H54 (cell line): ENCODE measurements around the gene TGFBI.

Experiments
- DNase-seq: peaks from one replicate; pipeline ENCODE4 v3.0.0; 2011; ENCODE audit warnings: low spot score, mixed read lengths; ENCODE audit not compliant: insufficient read length
- FAIRE-seq: peaks from 3 replicates; lab custom pipeline; 2011; peaks lifted over from hg19 to GRCh38; lab: Jason Lieb, UNC
- POLR2A ChIP-seq: IDR thresholded peaks from 2 replicates; pipeline ENCODE4 v1.6.1; 2011; ENCODE audit warnings: low read depth, mild to moderate bottlenecking, low read length

TGFBI gene

GRCh38 chr5:136012041-136012804, 16.6 kb upstream of the TGFBI start:
- no peak for TF ChIP-seq POLR2A
- FAIRE-seq = no peak
- DNase-seq = no peak

- DNase-seq = no peak
- TF ChIP-seq POLR2A = no peak
- FAIRE-seq = no peak
These were observed 15.2 kb upstream of the TGFBI start for GRCh38 chr5:136013559-136013958.

GRCh38 chr5:136014049-136015002, 14.5 kb upstream of the TGFBI start:
- FAIRE-seq (no peak), DNase-seq (no peak)
- TF ChIP-seq POLR2A = no peak

DNA sequence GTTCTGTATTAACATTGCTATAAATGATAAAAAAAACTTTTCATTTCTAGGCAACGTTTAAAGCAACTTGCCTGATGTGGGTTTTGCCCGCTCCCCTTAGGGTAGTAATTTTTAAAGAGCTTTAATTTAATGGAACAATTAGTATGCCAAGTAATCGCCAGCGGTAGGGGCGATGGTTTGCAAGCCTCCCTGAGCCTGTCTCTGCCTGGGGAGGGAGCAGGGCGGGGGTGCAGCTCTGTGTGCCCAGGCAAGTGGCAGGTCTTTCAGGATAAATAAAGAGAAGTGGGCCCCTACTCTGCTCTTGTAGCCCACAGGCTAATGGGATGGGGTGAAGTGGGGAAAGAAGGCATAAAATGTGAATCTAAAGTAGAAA, 13.8 kb upstream of the TGFBI start:
- DNase-seq (no peak), FAIRE-seq (no peak)

GRCh38 chr5:136015966-136016650, 12.7 kb upstream of the TGFBI start:
- DNase-seq (no peak), FAIRE-seq (no peak)
- TF ChIP-seq POLR2A = no peak

More for the DNA sequence above, 13.8 kb upstream of the TGFBI start:
- no peak for TF ChIP-seq POLR2A

DNA sequence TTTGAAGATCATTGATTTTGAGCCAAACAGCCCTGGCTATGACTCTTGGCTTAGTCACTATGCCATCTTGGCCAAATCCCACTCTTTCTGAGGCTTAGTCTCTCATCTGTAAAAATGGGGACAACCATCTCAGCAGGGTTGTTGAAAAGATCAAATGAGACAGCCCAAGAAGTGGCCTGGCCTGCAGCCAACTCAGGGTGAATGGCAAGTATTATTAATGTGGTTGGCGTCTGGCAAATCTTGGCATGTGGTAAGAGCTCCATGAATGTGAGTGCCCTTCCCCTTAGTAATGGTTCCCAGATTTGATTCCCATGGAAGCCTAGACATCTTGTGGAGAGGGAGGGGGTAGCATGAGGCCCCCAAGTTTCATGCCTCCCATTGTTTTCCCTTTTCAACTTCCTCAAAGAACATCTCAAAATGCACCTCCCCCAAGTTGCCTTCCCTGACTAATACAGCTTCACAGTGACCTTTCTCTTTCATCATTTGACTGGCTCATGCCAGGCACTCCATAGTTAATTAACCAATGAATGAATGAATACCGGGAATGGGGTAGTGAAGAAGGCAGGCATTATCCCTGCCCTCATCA, 11.8 kb upstream of the TGFBI start:
- no peak for TF ChIP-seq POLR2A
- DNase-seq (no peak), FAIRE-seq (peak; percentile 82)

- no peak for DNase-seq
- no peak for FAIRE-seq
- no peak for TF ChIP-seq POLR2A
These were observed 9.7 kb upstream of the TGFBI start for GRCh38 chr5:136018814-136019783.

DNA sequence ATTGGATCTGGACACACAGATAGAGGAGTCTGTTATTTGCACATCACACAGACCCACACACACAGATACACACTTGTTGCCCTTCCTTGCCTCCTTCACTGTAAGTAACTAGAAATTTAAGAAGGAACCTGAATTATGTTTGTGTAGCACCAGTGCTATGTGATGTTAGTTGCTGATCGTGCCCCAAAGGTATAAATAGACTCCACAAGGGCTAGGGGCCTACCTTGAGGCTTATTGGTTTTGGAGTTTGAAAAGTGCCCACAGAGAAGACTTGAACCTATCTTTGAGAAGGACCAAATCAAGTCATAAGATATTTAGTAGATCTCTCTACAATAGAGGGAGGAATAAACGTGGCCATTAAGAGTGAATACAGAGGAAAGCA, 8.8 kb upstream of the TGFBI start:
- TF ChIP-seq POLR2A = no peak; the same call in 1 of the 2 replicates
- no peak for FAIRE-seq

DNA sequence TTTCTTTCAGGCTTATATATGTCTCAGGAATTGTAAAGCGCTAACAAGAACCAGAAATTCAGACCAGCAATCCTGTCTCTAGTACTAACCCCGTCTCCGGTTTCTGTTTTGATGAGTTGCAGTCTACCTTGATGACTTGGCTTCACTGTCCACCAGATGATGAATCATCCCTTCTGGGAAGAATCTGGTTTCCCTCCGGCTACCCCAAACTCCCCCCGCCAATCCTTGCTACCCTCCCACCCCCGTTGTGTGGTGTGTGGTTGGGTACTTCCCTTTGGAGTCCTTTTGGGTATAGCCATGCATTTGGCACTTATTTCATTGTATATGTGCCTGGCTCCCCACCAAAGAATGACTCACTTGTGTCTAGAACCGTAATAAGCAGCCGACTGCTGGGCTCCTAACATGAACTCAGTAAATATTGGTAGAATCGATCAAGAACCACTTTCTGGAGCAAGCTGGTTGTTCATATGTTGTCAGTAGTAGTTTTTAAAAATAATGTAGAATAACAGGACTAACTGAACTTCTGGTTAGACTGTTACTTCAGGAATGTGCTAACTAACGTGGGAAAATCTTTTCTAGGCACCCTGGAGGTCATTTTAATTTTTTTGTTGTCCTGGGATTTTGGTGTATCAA, 8.3 kb upstream of the TGFBI start:
- peak; percentile 85 for DNase-seq
- no peak; the same call in 1 of the 2 replicates for TF ChIP-seq POLR2A
- peak; percentile 6 for FAIRE-seq

More for the DNA sequence above, 8.8 kb upstream of the TGFBI start:
- no peak for DNase-seq

- no peak for TF ChIP-seq POLR2A
- DNase-seq = no peak
- no peak for FAIRE-seq
These were observed 7.8 kb upstream of the TGFBI start for GRCh38 chr5:136021016-136021405.

- DNase-seq (no peak), FAIRE-seq (no peak)
- TF ChIP-seq POLR2A = no peak
These were observed 5.8 kb upstream of the TGFBI start for GRCh38 chr5:136022965-136023364.
